ENCODE results near the gene ANKDD1B. TPM values are rescaled to one million over a fixed set of nuclear protein-coding genes. Genes with fewer than 3 reads are reported as not detected.

The ANKDD1B gene
- total and polyA plus RNA-seq, 2 of the 13 experiments (the other 11 are each of a cell fraction or from before 2014, with no cell fraction given): 0.12 to 0.27 TPM

DNA sequence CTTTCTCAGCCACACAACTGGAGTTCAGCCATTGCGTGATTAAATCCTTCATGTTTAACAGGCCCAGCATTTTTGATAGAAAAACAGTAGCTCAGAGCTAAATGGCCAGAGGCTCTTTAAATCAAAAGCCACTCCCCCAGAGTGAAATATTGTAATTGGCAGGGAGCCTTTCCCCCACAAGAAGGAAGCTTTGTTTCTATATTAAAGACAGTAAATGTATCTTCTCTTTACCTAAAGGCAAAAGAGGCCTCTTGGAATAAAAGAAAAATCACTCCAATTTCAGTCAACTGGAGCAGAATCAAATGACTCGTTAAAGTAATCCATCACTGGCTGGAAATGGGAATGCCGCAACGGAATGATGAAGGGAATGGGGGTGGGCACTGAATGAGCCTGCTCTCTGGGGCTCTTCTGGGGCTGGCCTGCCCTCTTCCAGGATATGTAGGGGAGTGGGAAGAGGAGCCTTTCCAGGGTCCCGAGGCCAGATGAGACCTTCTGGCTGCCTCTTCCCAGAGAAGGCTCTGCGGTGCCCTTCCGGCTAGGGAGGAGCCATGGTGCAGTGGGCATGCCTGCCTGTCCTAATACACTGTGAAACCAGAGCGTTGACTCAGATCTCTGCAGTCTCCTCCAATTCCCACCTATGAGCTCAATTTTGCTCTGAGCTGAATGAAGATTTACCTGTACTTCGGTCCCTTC is 45.2 kb downstream of the ANKDD1B start:
- in situ Hi-C loops (cut with HindIII; ENCODE audit: extremely low pct_ligation_motif_present, low pct_unique_long_range_greater_than_20kb): no loop called here
- Histone ChIP-seq H2AFZ (ENCODE audit: low read length) (no peak overlapping the region), H3K27me3 (ENCODE audit: control insufficient read depth in 1 of 2, insufficient read depth in 2 of 2, low read length in 2 of 2) (peaks cover 0 to 16% of the 10 kb centered on the region in 2 experiments; a peak in 1 of 5 replicates), H3K4me2 (ENCODE audit: low read depth, low read length) (peak overlapping the region; percentile 49), H3K4me1 (ENCODE audit: insufficient read depth, low read length) (no peaks in the 10 kb centered on the region), H3K27ac (ENCODE audit: extremely low read length, insufficient read depth, low read length) (no peak overlapping the region), H4K20me1 (ENCODE audit: insufficient read depth, low read length) (no peaks in the 10 kb centered on the region), H3K79me2 (ENCODE audit: insufficient read depth, low read length) (no peaks in the 10 kb centered on the region), H3K9ac (ENCODE audit: insufficient read depth, low read depth, low read length) (no peak overlapping the region), H3K4me3 (replicated peaks in 1 of 3; ENCODE audit: insufficient read depth in 1 of 3, low read depth in 2 of 3, low read length in 3 of 3) (peak overlapping the region in 2 of 3 experiments; percentile 35 to 40; a peak in 2 of 6 replicates), H3K36me3 (replicated peaks in 1 of 2; ENCODE audit: control insufficient read depth in 1 of 2, insufficient read depth in 2 of 2, low read length in 2 of 2) (no peaks in the 10 kb centered on the region), H3K9me3 (ENCODE audit: low read length) (no peaks in the 10 kb centered on the region)
- BruUV-seq (replicated peaks): no TSS peak
- no peak for FAIRE-seq
- peak; percentile 81 for ATAC-seq
- CTCF ChIA-PET (ENCODE audit: low intra/inter-chr PET ratio, low total read pairs): no interaction called here
- POLR2A ChIA-PET: no interaction called here
- 24% methylated on average over 6 of the region's 9 CpGs for WGBS (ENCODE audit: low lambda C conversion rate)
- DNase-seq (ENCODE audit: low spot score): no peak
- TF ChIP-seq KLF13 (CRISPR knock-in tag; IDR thresholded peaks at IDR 0.05): no peak
- no peak for TF ChIP-seq ZFP36 (IDR thresholded peaks at IDR 0.05; ENCODE audit: borderline replicate concordance, low read depth, low read length, partially characterized antibody)
- no peak for TF ChIP-seq ZNF136 (CRISPR knock-in tag; IDR thresholded peaks at IDR 0.05; ENCODE audit: low read depth)
- no peak for TF ChIP-seq KLF16 (CRISPR knock-in tag; IDR thresholded peaks at IDR 0.05)
- no peak for TF ChIP-seq HMGA1 (CRISPR knock-in tag; conservative IDR thresholded peaks at IDR 0.05)
- TF ChIP-seq ZKSCAN5 (CRISPR knock-in tag; IDR thresholded peaks at IDR 0.05): no peak
- TF ChIP-seq, protein P1, sequence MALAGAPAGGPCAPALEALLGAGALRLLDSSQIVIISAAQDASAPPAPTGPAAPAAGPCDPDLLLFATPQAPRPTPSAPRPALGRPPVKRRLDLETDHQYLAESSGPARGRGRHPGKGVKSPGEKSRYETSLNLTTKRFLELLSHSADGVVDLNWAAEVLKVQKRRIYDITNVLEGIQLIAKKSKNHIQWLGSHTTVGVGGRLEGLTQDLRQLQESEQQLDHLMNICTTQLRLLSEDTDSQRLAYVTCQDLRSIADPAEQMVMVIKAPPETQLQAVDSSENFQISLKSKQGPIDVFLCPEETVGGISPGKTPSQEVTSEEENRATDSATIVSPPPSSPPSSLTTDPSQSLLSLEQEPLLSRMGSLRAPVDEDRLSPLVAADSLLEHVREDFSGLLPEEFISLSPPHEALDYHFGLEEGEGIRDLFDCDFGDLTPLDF (CRISPR knock-in tag; IDR thresholded peaks at IDR 0.05): no peak
- TF ChIP-seq, protein P2, sequence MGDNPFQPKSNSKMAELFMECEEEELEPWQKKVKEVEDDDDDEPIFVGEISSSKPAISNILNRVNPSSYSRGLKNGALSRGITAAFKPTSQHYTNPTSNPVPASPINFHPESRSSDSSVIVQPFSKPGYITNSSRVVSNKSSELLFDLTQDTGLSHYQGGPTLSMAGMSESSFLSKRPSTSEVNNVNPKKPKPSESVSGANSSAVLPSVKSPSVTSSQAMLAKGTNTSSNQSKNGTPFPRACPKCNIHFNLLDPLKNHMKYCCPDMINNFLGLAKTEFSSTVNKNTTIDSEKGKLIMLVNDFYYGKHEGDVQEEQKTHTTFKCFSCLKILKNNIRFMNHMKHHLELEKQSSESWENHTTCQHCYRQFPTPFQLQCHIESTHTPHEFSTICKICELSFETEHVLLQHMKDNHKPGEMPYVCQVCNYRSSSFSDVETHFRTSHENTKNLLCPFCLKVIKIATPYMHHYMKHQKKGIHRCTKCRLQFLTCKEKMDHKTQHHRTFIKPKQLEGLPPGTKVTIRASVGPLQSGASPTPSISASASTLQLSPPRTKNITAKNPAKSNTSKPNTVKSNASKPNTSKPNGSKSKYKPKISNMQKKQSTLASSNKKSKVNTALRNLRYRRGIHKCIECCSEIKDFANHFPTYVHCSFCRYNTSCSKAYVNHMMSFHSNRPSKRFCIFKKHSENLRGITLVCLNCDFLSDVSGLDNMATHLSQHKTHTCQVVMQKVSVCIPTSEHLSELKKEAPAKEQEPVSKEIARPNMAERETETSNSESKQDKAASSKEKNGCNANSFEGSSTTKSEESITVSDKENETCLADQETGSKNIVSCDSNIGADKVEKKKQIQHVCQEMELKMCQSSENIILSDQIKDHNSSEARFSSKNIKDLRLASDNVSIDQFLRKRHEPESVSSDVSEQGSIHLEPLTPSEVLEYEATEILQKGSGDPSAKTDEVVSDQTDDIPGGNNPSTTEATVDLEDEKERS (CRISPR knock-in tag; IDR thresholded peaks at IDR 0.05): no peak
- no peak for TF ChIP-seq BCLAF1 (IDR thresholded peaks at IDR 0.05)
- TF ChIP-seq ZFP91 (CRISPR knock-in tag; IDR thresholded peaks at IDR 0.05; ENCODE audit: borderline replicate concordance): no peak
- TF ChIP-seq PHB2 (IDR thresholded peaks at IDR 0.05; ENCODE audit: partially characterized antibody): no peak
- no peak for TF ChIP-seq SRY (CRISPR knock-in tag; IDR thresholded peaks at IDR 0.05)
- no peak for TF ChIP-seq BHLHE40 (IDR thresholded peaks at IDR 0.05; ENCODE audit: low read length)
- no peak for TF ChIP-seq NFE2L1 (CRISPR knock-in tag; IDR thresholded peaks at IDR 0.05; ENCODE audit: borderline replicate concordance)
- intact Hi-C loops (cut with micrococcal nuclease; ENCODE audit: unreplicated experiment): no loop called here
